ENCODE measurements around the gene HMX2. TPM values are rescaled to one million over a fixed set of nuclear protein-coding genes. Genes with fewer than 3 reads are reported as not detected.

HMX2 gene
- total RNA-seq, 1 experiment from 2014 or later = 2.7 TPM

- TF ChIP-seq TCF7L2 (IDR thresholded peaks at IDR 0.05; ENCODE audit: low read depth, low read length) = 0 out of 2 replicates have a peak, but pooled peaks have one; percentile 27
- no peak for TF ChIP-seq POLR2AphosphoS5 (IDR thresholded peaks at IDR 0.05; ENCODE audit: low read depth, low read length)
- intact Hi-C loops (cut with micrococcal nuclease; ENCODE audit: unreplicated experiment) (no loop called here), in situ Hi-C loops (cut with HindIII; ENCODE audit: low pct_unique_long_range_greater_than_20kb, low sequenced_read_pairs) (no loop called here)
- DNase-seq (ENCODE audit: low read depth, low spot score) (no peak), ATAC-seq (peak; percentile 14)
- Histone ChIP-seq H3K9me3 (ENCODE audit: control insufficient read depth, insufficient read depth, low read depth, low read length) (no peaks in the 10 kb centered on the region), H3K36me3 (ENCODE audit: control insufficient read depth, insufficient read depth, low read length) (0 out of 2 replicates have a peak, but pooled peaks cover 3% of the 10 kb centered on the region), H3K4me3 (ENCODE audit: low read depth in 2 of 2, low read length in 2 of 2) (peak overlapping the region; percentile 58 to 66), H3K4me1 (ENCODE audit: control insufficient read depth, insufficient read depth, low read length) (peaks cover 27% of the 10 kb centered on the region), H3K27ac (ENCODE audit: low read length) (peak overlapping the region; percentile 83), H3K27me3 (ENCODE audit: control insufficient read depth, insufficient read depth, low read length) (no peaks in the 10 kb centered on the region; the same call in 1 of the 2 replicates)
- POLR2A ChIA-PET = no interaction called here
- BruUV-seq (replicated peaks) = no TSS peak
- CTCF ChIA-PET = interaction anchor here (0.6 to 0.8 kb wide), 2 partner anchors 14 to 826 kb away, joined by 3 to 4 read pairs; no protein-coding TSS in a partner anchor
These were observed 11.6 kb upstream of the HMX2 start for GRCh38 chr10:123136221-123136805.

GRCh38 chr10:123136806-123137642, 10.9 kb upstream of the HMX2 start:
- DNase-seq (ENCODE audit: low read depth, low spot score) = no peak
- Histone ChIP-seq H3K4me3 (ENCODE audit: low read depth in 2 of 2, low read length in 2 of 2) (peak overlapping the region; percentile 58 to 66), H3K36me3 (ENCODE audit: control insufficient read depth, insufficient read depth, low read length) (0 out of 2 replicates have a peak, but pooled peaks cover 3% of the 10 kb centered on the region), H3K27ac (ENCODE audit: low read length) (peak overlapping the region; percentile 83), H3K4me1 (ENCODE audit: control insufficient read depth, insufficient read depth, low read length) (peaks cover 29% of the 10 kb centered on the region), H3K27me3 (ENCODE audit: control insufficient read depth, insufficient read depth, low read length) (no peaks in the 10 kb centered on the region; the same call in 1 of the 2 replicates), H3K9me3 (ENCODE audit: control insufficient read depth, insufficient read depth, low read depth, low read length) (no peaks in the 10 kb centered on the region)
- TF ChIP-seq TCF7L2 (IDR thresholded peaks at IDR 0.05; ENCODE audit: low read depth, low read length) (no peak), POLR2AphosphoS5 (IDR thresholded peaks at IDR 0.05; ENCODE audit: low read depth, low read length) (no peak), REST (IDR thresholded peaks at IDR 0.05; ENCODE audit: insufficient read depth in 1 of 2, low read depth in 2 of 2, low read length in 1 of 2) (no peak; a peak in 1 of 4 replicates), SIN3A (IDR thresholded peaks at IDR 0.05; ENCODE audit: borderline replicate concordance, insufficient read depth, low read depth, low read length) (no peak), CTCF (IDR thresholded peaks at IDR 0.05) (no peak)
- CTCF ChIA-PET = interaction anchor here (0.6 to 0.8 kb wide), 2 partner anchors 14 to 826 kb away, joined by 3 to 4 read pairs; no protein-coding TSS in a partner anchor
- peak; percentile 69 for ATAC-seq
- in situ Hi-C loops (cut with HindIII; ENCODE audit: low pct_unique_long_range_greater_than_20kb, low sequenced_read_pairs) (no loop called here), intact Hi-C loops (cut with micrococcal nuclease; ENCODE audit: unreplicated experiment) (no loop called here)
- BruUV-seq (replicated peaks) = no TSS peak
- POLR2A ChIA-PET = no interaction called here

Data from Panc1 (cell line).